ENCODE results near the gene CCDC32. TPM values are rescaled to one million over a fixed set of nuclear protein-coding genes. Genes with fewer than 3 reads are reported as not detected.

The CCDC32 gene
- total RNA-seq, 4 donors from 2014 or later, result 11.9 to 24.2 (median 17.2) TPM

- Histone ChIP-seq H3K9me3 (no peaks in the 10 kb centered on the region), H3K27me3 (no peaks in the 10 kb centered on the region), H3K4me3 (no peak overlapping the region), H3K4me1 (peaks cover 53 to 61% of the 10 kb centered on the region in 2 donors), H3K36me3 (no peaks in the 10 kb centered on the region), H3K27ac (peak overlapping the region in 3 of 4 donors; percentile 91 to 94 (median 93))
- TF ChIP-seq, protein P1, sequence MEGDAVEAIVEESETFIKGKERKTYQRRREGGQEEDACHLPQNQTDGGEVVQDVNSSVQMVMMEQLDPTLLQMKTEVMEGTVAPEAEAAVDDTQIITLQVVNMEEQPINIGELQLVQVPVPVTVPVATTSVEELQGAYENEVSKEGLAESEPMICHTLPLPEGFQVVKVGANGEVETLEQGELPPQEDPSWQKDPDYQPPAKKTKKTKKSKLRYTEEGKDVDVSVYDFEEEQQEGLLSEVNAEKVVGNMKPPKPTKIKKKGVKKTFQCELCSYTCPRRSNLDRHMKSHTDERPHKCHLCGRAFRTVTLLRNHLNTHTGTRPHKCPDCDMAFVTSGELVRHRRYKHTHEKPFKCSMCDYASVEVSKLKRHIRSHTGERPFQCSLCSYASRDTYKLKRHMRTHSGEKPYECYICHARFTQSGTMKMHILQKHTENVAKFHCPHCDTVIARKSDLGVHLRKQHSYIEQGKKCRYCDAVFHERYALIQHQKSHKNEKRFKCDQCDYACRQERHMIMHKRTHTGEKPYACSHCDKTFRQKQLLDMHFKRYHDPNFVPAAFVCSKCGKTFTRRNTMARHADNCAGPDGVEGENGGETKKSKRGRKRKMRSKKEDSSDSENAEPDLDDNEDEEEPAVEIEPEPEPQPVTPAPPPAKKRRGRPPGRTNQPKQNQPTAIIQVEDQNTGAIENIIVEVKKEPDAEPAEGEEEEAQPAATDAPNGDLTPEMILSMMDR (IDR thresholded peaks at IDR 0.05 in 4 of 5, conservative IDR thresholded peaks at IDR 0.05 in 1 of 5), result no peak
- in situ Hi-C loops (cut with MboI; ENCODE audit: low sequenced_read_pairs in 4 of 4), result no loop called here
- no peak for ATAC-seq
- no peak for DNase-seq
- intact Hi-C loops (cut with DNase I; ENCODE audit: low total_unique reads), result loop anchor here (2.0 kb wide), 1 partner anchor 28 kb away; no protein-coding TSS in a partner anchor
Observed at GRCh38 chr15:40548610-40549009, 16.2 kb downstream of the CCDC32 start.

DNA sequence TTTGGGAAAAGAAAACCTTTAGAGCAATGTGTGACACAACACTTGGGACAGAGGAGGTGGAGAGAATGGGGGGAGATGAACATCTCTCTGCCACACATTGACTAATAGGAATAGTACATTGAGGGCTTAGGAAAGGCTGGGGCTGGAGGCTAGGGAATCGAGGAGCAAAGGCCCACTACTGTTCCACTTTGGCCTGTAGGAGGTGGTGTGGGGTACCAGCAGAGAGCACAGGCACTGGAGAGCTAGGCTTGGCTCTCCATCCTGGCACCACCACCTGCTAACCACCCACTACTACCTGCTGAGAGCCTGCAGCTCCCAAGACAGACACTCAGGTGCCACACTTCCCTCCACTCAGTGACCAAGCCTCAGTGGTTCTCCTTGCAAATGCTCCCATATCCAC is 19.4 kb downstream of the CCDC32 start:
- Histone ChIP-seq H3K9me3 (no peaks in the 10 kb centered on the region), H3K4me1 (peaks cover 37 to 38% of the 10 kb centered on the region in 2 donors), H3K36me3 (no peaks in the 10 kb centered on the region), H3K27me3 (no peaks in the 10 kb centered on the region), H3K27ac (no peak overlapping the region), H3K4me3 (no peak overlapping the region)
- in situ Hi-C loops (cut with MboI; ENCODE audit: low sequenced_read_pairs in 4 of 4), result no loop called here
- ATAC-seq (no peak), DNase-seq (no peak)
- intact Hi-C loops (cut with DNase I; ENCODE audit: low total_unique reads), result no loop called here
- TF ChIP-seq POLR2A (IDR thresholded peaks at IDR 0.05), result no peak
- TF ChIP-seq, protein P1 (IDR thresholded peaks at IDR 0.05 in 4 of 5, conservative IDR thresholded peaks at IDR 0.05 in 1 of 5), result no peak

DNA sequence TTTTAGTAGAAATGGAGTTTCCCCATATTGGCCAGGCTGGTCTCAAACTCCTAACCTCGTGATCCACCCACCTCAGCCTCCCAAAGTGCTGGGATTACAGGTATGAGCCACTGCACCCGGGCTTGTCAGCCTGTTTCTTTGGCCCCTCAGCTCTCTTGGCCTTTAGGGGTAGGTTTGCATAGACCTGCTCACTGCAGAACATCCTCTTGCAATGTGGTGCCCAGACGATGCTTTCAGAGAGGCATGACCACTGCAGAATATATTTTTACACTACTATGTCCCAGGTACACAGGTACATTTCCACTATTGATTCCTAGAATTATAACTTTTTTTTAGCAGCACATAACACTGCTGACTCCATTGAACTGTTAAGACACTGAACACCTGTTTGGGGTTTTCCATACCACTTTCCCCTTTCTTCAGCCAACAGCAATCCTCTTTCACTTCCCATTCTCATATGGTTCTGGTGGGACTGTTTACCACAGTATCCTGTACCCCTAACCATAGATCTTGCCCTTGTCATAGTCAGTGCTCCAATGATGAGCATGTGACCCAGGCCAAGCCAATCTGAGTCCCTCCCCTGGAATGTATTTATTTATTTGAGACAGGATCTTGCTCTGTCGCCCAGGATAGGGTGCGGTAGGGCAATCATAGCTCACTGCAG is 21.1 kb downstream of the CCDC32 start:
- Histone ChIP-seq H3K4me1 (peaks cover 21 to 22% of the 10 kb centered on the region in 2 donors), H3K27me3 (no peaks in the 10 kb centered on the region), H3K4me3 (no peak overlapping the region), H3K27ac (no peak overlapping the region), H3K9me3 (no peaks in the 10 kb centered on the region), H3K36me3 (no peaks in the 10 kb centered on the region)
- DNase-seq, result no peak
- in situ Hi-C loops (cut with MboI; ENCODE audit: low sequenced_read_pairs in 4 of 4), result no loop called here
- no peak for ATAC-seq
- no peak for TF ChIP-seq POLR2A (IDR thresholded peaks at IDR 0.05)
- TF ChIP-seq, protein P1 (IDR thresholded peaks at IDR 0.05 in 4 of 5, conservative IDR thresholded peaks at IDR 0.05 in 1 of 5), result no peak
- intact Hi-C loops (cut with DNase I; ENCODE audit: low total_unique reads), result no loop called here

GRCh38 chr15:40543082-40543481 is 21.8 kb downstream of the CCDC32 start:
- ATAC-seq, result no peak
- in situ Hi-C loops (cut with MboI; ENCODE audit: low sequenced_read_pairs in 4 of 4), result no loop called here
- no peak for TF ChIP-seq POLR2A (IDR thresholded peaks at IDR 0.05)
- TF ChIP-seq, protein P1 (IDR thresholded peaks at IDR 0.05 in 4 of 5, conservative IDR thresholded peaks at IDR 0.05 in 1 of 5), result no peak

More at GRCh38 chr15:40543082-40543481, 21.8 kb downstream of the CCDC32 start:
- DNase-seq, result no peak
- no peak overlapping the region for H3K4me3 ChIP-seq
- H3K36me3 ChIP-seq, result no peaks in the 10 kb centered on the region
- peaks cover 16% of the 10 kb centered on the region in 2 donors for H3K4me1 ChIP-seq
- H3K9me3 ChIP-seq, result no peaks in the 10 kb centered on the region
- intact Hi-C loops (cut with DNase I; ENCODE audit: low total_unique reads), result no loop called here
- no peaks in the 10 kb centered on the region for H3K27me3 ChIP-seq
- no peak overlapping the region for H3K27ac ChIP-seq
